Transverse colon (tissue), 4 donors: ENCODE data around the gene PRPF6.

Experiments
- CTCF ChIP-seq, 5 experiments: fragments of 200-600 bp in 3 of 5; fragments of 450-650 bp in 2 of 5; sonication (generic) in 3 of 5; IDR thresholded peaks; 1 replicate in 2 of 5; 2 replicates in 3 of 5; pipeline ENCODE4 v1.5.1; 2016 to 2017; ENCODE audit warnings: antibody characterized with exemption in 5 of 5, inconsistent platforms in 3 of 5, mild to moderate bottlenecking in 2 of 5, moderate library complexity in 1 of 5
- POLR2A ChIP-seq: fragments of 450-650 bp; IDR thresholded peaks from one replicate; pipeline ENCODE4 v1.6.1; 2016; ENCODE audit warnings: antibody characterized with exemption, mild to moderate bottlenecking, moderate library complexity
- POLR2AphosphoS5 ChIP-seq, 3 donors: sonication (generic); formaldehyde crosslinking; IDR thresholded peaks; one replicate each; pipeline ENCODE4 v1.6.1; 2016; ENCODE audit warnings: antibody characterized with exemption in 3 of 3

- no peak for TF ChIP-seq CTCF (IDR thresholded peaks at IDR 0.05)
- no peak for TF ChIP-seq POLR2A
- TF ChIP-seq POLR2AphosphoS5 (IDR thresholded peaks at IDR 0.05) = no peak
These were observed 48.6 kb downstream of the PRPF6 start for GRCh38 chr20:64029293-64030117.
